ENCODE results near the gene MID1.

Gene MID1

DNA sequence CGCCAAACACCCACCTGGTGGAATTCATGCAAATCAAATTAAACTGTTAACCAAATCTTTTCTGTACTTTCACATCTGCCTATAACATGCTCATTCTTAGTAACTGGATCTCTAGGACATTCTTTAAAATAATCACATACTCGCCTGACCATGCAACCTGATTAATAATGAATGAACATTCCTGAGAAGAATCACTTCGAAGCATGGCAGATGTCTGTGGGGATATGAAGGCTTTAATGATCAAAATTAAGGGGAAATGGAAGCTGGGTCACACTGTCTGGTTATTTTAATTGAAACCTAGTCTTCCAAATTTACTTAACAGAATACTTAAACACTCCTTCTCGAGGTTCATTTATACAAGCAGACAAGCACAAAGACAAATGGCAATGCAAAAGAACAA, 44.2 kb downstream of the MID1 start:
- TF ChIP-seq, protein P1, sequence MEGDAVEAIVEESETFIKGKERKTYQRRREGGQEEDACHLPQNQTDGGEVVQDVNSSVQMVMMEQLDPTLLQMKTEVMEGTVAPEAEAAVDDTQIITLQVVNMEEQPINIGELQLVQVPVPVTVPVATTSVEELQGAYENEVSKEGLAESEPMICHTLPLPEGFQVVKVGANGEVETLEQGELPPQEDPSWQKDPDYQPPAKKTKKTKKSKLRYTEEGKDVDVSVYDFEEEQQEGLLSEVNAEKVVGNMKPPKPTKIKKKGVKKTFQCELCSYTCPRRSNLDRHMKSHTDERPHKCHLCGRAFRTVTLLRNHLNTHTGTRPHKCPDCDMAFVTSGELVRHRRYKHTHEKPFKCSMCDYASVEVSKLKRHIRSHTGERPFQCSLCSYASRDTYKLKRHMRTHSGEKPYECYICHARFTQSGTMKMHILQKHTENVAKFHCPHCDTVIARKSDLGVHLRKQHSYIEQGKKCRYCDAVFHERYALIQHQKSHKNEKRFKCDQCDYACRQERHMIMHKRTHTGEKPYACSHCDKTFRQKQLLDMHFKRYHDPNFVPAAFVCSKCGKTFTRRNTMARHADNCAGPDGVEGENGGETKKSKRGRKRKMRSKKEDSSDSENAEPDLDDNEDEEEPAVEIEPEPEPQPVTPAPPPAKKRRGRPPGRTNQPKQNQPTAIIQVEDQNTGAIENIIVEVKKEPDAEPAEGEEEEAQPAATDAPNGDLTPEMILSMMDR (IDR thresholded peaks at IDR 0.05) = no peak
- no peak for TF ChIP-seq ZFX (IDR thresholded peaks at IDR 0.05; ENCODE audit: borderline replicate concordance)
- H3K27ac ChIP-seq = no peak overlapping the region

DNA sequence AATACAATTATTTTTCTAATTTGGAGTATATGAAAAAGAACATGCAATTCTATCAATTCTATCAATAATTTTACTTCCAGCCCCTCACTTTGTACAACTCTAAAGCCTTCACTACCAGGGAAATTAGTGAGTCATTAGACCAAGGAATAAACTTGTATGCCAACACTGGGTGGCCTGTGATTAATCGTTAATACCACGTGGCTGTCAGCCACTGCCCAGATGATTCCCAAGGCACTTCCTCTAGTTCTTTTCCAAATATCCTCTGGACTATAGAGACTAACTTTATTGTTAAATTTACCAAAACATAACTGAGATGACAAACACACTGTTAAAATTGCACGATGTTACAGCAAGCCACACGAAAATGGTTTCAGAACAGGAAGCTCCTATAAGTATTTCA, 45.7 kb downstream of the MID1 start:
- TF ChIP-seq, protein P1 (IDR thresholded peaks at IDR 0.05) = no peak
- TF ChIP-seq ZFX (IDR thresholded peaks at IDR 0.05; ENCODE audit: borderline replicate concordance) = no peak
- no peak overlapping the region for H3K27ac ChIP-seq

DNA sequence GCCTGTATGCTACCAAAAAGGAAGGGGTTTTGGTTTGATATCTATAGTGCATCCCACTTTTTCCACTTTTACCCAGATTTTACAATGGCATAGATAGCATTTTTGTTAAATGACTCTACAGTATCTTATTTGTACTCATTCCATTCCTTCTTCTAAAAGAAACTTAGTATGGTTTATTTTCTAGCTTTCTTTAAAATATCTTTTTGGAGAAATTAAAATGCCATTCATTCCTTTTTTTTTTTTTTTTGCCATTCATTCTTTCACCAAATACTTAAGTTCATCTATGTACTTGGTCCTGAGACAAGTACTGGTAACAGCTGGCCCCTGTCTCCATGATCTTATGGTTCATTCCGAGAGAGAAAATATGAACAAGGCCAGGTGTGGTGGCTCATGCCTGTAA, 49.1 kb downstream of the MID1 start:
- TF ChIP-seq, protein P1 (IDR thresholded peaks at IDR 0.05) = no peak
- no peak for TF ChIP-seq ZFX (IDR thresholded peaks at IDR 0.05; ENCODE audit: borderline replicate concordance)
- H3K27ac ChIP-seq = no peak overlapping the region

DNA sequence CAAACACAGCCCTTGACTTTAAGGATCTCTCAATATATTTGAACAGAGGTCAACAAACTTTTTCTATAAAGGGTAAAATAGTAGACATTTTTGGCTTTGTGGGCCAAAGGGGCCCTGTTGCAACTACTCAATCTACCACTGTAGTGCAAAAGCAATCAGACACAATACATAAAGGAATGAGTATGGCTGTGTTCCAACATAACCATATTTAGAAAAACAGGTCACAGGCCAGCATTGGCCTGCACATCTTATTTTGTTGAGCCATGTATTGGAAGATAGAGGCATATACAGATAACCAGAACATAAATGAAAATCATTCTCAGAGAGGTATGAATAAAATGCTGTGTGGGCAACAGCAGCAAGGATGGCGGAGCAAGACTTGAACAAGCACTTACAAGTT, 49.8 kb downstream of the MID1 start:
- no peak overlapping the region for H3K27ac ChIP-seq
- TF ChIP-seq ZFX (IDR thresholded peaks at IDR 0.05; ENCODE audit: borderline replicate concordance) = no peak
- TF ChIP-seq, protein P1 (IDR thresholded peaks at IDR 0.05) = no peak

DNA sequence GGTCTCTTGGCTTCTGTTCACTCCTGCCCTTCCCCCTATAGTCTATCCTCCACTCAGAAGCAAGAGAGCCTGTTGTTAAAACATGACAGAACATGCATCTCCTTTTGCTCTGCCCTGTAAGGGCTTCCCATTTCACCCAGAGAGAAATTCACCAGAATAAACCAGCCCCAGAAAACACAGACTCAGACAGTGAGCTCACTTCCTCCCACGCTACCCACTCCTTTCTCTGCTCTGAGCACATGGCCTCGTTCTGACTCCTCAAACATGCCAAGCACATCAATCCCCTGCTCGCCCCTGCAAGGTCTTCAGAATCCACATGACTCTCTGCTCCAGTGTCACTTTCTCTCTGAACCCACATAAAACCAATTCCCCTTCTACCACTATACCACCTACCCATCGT, 50.4 kb downstream of the MID1 start:
- TF ChIP-seq, protein P1 (IDR thresholded peaks at IDR 0.05) = no peak
- no peak for TF ChIP-seq ZFX (IDR thresholded peaks at IDR 0.05; ENCODE audit: borderline replicate concordance)
- H3K27ac ChIP-seq = no peak overlapping the region

DNA sequence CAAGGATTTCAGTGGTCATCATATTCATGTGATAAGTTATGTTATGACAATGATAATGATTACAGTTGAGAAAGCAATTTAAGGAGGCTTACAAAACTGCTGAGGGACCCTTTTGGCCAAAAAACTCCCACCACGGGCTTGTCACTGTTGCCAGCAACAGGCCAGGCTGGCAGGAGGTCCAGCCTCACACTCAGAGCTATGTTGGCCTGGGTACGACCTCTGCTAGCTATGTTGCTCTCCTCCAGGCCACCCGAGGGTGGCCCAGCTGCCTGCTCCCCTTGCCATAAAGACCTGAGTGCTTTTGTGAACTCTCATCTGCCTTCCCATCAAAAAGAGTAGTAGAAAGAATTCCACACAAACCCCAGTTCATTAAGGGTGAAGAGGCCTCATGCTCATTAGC, 52.0 kb downstream of the MID1 start:
- H3K27ac ChIP-seq = no peak overlapping the region
- TF ChIP-seq, protein P1 (IDR thresholded peaks at IDR 0.05) = no peak
- TF ChIP-seq ZFX (IDR thresholded peaks at IDR 0.05; ENCODE audit: borderline replicate concordance) = no peak

DNA sequence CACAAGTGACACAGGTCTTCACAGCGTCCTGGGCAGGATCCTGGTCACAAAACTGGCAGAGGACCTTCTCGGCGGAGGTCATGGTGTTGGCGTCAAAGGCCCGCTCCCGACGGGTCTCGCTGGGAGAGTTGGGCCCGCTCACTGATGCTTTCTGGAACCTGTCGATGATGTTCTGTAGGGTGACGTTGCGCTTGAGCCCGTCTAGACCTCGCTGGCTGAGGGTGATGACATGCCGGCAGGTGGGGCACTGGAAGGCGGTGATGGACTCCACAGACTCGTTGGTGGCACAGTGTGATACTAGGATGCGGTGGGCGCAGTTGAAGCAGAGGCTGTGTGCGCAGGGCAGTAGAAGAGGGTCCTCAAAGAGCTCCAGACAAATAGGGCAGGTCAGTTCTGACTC, 53.2 kb downstream of the MID1 start:
- TF ChIP-seq ZFX (IDR thresholded peaks at IDR 0.05; ENCODE audit: borderline replicate concordance) = no peak
- TF ChIP-seq, protein P1 (IDR thresholded peaks at IDR 0.05) = no peak

More for the DNA sequence above, 53.2 kb downstream of the MID1 start:
- H3K27ac ChIP-seq = no peak overlapping the region
